GM18505 (cell line): ENCODE measurements around the gene CD47.
A peak's percentile ranks its signal among the peaks of the same experiment; 100 is the strongest.

Experiments
- ATAC-seq: cut with Tn5 transposase; IDR thresholded peaks from one replicate; pipeline ENCODE4 v1.9.1; 2021; ENCODE audit not compliant: unreplicated experiment
- POLR2A ChIP-seq: IDR thresholded peaks from 4 replicates; pipeline ENCODE4 v1.6.1; 2011; ENCODE audit warnings: borderline replicate concordance; ENCODE audit not compliant: insufficient read depth, insufficient read length; ENCODE audit errors: extremely low read depth

Gene CD47

DNA sequence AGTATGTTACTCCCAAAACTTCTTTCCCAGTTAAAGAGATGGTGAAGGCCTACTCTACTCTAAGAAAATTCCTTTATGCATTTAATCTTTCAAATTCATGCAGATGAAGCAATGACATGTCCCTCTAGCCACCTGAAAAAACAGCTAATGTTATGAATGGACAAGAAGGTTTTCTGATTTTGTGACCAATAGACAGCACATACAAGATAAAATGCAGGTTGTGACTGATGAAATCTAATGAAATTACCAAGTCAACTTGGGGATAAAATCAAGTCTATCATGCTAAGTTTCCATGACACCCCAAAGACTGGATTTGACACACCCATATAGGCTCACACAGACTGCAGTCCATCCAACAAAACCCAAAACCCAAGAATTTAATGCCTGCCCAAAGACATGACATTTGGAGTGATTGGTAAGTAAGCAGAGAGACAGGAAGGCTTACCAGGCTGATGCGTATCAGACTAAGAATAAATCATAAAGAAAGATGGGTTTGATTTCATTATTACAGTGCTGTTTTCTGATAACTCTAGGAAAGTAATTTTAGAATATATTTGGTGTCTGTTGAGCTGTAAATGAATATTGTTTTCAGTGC, 26.4 kb downstream of the CD47 start:
- TF ChIP-seq POLR2A, result no peak
- no peak for ATAC-seq

DNA sequence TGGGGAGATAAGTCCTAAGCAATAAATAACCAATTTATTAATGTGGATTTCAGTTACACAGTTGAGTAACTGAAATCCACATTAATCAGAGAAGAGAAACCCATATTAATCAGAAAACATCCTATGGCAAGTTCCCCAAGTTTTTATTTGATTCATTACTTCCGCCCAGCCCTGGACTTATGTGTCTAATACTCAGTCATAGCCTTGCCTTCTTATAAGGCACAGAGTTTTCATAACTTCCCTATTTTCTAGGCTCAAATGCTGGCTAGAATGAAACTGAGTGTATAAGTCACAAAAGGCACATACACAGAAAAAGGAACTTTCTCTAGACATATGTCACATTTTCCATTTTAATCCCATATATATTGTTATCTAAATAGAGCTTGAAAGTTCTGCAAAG, 28.8 kb downstream of the CD47 start:
- no peak for TF ChIP-seq POLR2A
- peak; percentile 84 for ATAC-seq

DNA sequence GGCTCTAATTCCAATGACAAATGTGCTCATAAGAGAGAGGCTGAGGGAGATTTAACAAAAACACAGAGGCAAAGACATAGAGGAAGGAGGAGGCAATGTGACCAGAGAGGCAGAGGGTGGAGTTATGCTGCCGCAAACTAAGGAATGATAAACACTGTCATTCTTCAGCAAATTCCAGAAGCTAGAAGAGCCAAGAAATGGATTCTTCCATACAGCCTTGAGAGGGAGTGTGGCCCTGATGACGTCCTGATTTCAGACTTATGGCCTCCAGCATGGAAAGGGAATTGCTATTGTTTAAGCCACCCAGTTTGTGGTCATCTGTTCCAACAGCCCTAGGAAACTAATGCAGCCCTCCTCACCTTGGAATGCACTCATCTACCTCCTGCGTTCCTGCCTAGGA, 30.5 kb downstream of the CD47 start:
- no peak for ATAC-seq
- TF ChIP-seq POLR2A, result no peak

DNA sequence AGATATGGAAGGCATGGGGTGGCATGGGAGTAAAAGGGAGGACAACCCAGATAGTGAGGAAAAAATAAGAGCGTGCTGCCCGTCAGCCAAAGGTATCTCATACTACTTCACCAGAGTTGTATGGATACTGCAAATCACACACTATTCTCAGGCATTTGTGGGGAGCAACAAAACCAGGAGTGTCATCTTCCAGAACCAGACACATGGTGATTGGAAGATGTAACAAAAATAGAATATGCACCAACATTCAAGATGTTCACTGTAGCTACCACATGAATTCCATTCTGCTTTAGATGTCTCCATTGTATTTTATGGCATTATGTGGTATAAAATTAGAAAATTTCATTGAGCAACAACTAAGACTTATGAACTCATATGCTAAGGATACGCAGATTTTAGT, 34.9 kb downstream of the CD47 start:
- no peak for TF ChIP-seq POLR2A
- ATAC-seq, result no peak

DNA sequence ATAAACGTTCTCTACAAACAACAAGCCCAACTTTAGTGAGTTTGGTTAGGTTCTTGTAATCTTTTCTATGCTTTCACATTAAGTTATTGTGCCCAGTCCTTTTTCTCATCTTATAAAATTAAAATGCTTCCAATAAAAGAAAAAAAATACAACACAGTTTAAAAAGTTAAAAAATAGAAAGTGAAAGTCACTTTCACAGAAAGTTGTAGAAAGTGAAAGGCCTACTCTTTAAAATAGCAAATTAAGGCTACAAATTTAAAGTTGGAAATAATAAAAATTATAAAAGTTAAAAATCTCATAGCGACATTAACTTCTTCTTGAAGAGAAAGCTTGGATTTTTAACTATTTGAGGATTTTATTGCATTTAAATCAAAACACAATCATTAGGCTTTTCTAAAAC, 35.9 kb downstream of the CD47 start:
- TF ChIP-seq POLR2A, result no peak
- no peak for ATAC-seq

DNA sequence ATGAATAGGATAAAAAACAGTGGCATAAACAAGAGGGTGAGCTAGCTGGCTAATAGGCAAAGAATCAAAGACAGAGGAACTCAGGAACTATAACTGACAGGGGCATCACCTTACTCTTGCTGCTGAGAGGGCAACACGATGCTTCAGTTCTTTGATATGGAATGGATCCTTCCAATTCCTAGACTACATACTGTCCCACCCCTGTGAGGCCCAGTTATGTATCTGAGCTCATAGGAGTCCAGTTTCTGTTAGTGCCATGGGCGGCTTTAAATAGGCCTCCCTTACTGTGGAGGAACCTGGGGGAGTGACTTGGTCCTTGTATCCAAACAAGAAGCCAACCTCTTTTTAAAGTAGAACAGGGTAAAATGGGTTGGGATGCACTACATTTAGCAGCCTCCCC, 37.3 kb downstream of the CD47 start:
- ATAC-seq, result no peak
- no peak for TF ChIP-seq POLR2A

DNA sequence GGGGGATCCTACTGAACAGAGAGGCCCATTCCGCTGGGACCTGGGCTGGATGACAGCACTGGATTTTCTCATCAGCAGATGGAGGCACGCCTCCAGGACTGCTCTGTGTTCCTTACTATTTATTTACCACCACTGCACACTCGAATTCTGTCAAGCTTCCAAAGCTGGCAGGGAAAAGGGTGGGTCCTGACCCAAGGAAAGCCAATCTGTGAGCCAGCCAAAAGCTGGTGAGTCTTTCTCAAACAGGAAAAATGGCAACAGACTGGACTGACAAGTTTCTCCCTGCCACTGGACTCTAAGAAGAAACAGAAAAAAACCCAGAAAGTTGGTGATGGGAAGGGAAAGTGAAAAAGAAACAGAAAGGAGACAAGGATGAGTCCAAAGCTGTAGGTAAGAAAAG, 37.8 kb downstream of the CD47 start:
- TF ChIP-seq POLR2A, result no peak
- ATAC-seq, result no peak

DNA sequence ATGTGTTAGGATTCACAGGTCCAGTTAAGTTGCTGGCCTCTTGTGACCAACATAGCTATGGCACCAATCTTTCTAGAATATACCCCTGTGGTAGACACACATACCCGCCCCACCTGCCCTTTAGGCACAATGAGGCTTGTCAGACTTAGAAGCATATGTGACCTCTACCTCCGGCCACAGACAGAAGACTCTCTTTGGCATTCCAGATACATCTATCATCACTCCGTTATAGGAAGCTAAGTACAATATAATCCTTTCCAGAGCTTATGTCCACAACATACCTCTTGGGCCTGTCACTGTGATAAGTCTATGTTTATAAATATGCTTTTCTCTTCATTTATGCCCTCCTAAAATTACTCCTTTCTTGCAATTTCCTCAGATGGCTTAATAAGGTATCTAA, 39.8 kb downstream of the CD47 start:
- ATAC-seq, result no peak
- TF ChIP-seq POLR2A, result no peak

DNA sequence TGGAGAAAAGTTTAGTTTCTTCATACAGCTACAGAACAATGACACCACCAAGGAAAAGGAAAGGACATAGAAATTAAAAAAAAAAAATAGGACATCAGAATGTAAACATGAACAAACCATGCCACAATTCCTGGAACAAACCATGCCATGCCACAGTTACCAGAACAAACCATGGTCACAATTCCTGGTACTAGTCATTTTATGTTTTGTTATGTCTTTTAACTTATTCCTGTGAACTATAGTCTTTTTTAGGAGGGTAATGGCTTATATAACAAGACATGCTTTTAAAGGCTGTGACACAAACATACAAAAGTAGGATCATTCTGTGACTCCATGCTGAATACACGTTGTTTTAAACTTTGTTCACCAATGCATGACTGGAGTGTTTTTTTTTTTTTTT, 42.8 kb downstream of the CD47 start:
- no peak for ATAC-seq
- TF ChIP-seq POLR2A, result no peak

DNA sequence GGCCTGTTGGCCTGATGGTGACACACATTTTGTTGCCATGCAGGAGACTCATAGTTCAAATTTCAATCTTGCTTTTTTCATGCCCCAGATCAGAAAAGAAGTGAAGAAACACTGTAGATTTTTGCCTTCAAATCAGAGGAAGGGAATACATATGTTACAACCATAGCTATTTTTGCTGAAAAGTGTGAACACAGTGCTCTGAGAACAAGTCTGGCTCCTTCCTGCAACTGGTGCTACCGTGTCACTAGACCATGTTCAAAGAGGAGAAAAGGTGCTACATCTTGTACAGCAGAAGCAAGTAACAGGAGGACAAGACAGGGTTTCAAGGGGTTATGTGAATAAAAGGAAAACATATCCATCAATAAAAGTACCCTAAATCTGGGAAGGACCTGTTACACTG, 44.6 kb downstream of the CD47 start:
- no peak for TF ChIP-seq POLR2A
- ATAC-seq, result no peak

DNA sequence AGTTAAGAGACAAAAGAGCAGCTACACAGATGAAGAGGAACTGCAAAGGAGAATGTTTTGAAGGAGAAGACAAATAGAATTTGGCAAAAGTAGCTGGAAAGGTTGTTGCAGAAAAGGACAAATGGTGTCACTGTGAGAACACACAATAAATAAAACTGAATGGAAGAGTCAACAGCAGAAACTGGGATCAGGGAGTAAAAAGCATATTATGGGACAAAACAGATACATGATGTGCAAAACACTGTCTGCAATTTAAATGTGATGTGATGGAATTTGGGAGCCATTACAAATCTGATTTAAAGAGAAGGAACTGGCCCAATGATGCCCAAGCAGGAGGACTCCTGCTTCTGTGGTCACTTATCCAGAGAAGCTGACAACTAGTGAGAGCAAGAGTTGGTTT, 46.1 kb downstream of the CD47 start:
- ATAC-seq, result no peak
- TF ChIP-seq POLR2A, result no peak

DNA sequence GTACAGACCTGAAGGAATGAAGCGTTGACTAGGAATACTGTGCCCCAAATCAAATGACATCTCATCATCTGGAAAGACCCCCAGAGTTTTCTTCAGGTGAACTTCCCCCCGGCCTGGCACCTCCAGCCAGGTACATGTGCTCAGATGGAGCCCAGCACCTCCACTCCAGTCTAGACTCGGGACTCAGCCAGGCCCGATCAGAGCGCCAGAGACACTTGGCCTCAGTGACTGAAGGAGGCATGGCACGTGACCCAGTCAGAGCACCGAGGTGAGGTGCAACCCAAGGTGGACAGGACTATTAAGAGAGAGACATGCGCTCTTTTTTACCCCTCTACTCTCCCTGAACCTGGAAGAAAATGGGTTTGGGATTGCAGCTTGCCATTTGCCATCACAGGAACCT, 48.5 kb downstream of the CD47 start:
- no peak for ATAC-seq
- no peak for TF ChIP-seq POLR2A

DNA sequence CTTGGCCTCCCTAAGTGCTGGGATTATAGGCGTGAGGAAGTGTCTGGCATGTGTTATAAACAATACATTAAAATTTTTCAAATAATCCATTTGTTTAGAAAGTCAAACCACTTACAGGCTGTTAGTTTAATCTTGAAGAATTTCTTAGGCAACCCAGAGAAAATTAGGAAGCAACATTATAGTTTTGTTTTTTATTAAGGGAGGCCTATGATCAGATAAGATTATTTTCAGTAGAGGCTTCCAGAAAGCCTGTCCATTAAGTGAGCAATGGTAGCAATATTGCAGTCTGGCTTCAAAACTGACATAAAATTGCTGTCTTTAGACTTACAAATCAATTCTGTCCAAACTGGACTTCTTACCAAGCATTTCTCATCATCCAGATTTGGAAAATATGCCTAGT, 49.6 kb downstream of the CD47 start:
- no peak for TF ChIP-seq POLR2A
- no peak for ATAC-seq

DNA sequence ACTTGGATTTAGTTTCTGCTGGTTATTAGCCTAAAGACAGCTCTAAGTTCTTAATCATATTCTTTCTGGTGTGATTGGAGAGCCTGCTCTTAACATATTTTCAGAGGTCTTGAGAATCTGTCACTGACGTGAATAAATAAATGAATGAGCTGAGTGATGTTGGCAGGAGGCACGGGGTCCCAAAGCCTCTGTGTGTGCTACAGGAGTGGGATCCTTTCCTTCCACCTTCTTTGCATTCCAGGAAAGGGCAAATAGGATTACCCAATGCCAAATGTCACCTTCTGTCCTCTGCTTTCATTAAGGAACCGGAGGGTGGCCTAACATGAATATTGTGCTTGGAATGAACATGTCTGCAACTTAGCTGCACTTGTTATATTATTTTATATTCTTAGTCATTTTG, 53.1 kb downstream of the CD47 start:
- ATAC-seq, result no peak
- TF ChIP-seq POLR2A, result no peak
